GM18508 (cell line): ENCODE results near the gene TPGS1.

ENCODE experiments used
- ATAC-seq: cut with Tn5 transposase; IDR thresholded peaks from one replicate; pipeline ENCODE4 v1.9.1; 2021; ENCODE audit warnings: moderate number of reproducible peaks; ENCODE audit not compliant: insufficient read depth, unreplicated experiment

The TPGS1 gene

GRCh38 chr19:558770-559439 is 51.6 kb downstream of the TPGS1 start:
- no peak for ATAC-seq

- ATAC-seq, result no peak
Measured at GRCh38 chr19:560121-560520, 52.8 kb downstream of the TPGS1 start.

GRCh38 chr19:566403-566802 is 59.1 kb downstream of the TPGS1 start:
- ATAC-seq, result no peak

- ATAC-seq, result no peak
Measured at GRCh38 chr19:566844-567243, 59.5 kb downstream of the TPGS1 start.

- no peak for ATAC-seq
Measured at GRCh38 chr19:567296-567900, 60.1 kb downstream of the TPGS1 start.
